ENCODE results near the gene PRIM1.

GRCh38 chr12:56759263-56759908, 7.3 kb upstream of the PRIM1 start:
- TF ChIP-seq CTCF (IDR thresholded peaks at IDR 0.05) (no peak), POLR2AphosphoS5 (IDR thresholded peaks at IDR 0.05) (no peak), POLR2A (IDR thresholded peaks at IDR 0.05) (no peak), EP300 (IDR thresholded peaks at IDR 0.05) (no peak)

Measured in stomach (tissue), 4 donors.